SU-DHL-6 (cell line): ENCODE data around the gene DYNLL2.

Experiments used
- EZH2phosphoT487 ChIP-seq: fragments of 200-600 bp; sonication (generic), shearing (Covaris generic); conservative IDR thresholded peaks from 2 replicates; pipeline ENCODE4 v1.6.1; 2018; ENCODE audit warnings: mild to moderate bottlenecking, antibody characterized with exemption, low read length, moderate library complexity, mixed read lengths
- TF ChIP-seq, protein P1 (sequence below): fragments of 200-600 bp; sonication (generic); IDR thresholded peaks from one replicate; pipeline ENCODE4 v1.5.1; 2017; ENCODE audit warnings: antibody characterized with exemption, mild to moderate bottlenecking, low read length, moderate library complexity; ENCODE audit not compliant: insufficient read depth, poor library complexity, severe bottlenecking

DNA sequence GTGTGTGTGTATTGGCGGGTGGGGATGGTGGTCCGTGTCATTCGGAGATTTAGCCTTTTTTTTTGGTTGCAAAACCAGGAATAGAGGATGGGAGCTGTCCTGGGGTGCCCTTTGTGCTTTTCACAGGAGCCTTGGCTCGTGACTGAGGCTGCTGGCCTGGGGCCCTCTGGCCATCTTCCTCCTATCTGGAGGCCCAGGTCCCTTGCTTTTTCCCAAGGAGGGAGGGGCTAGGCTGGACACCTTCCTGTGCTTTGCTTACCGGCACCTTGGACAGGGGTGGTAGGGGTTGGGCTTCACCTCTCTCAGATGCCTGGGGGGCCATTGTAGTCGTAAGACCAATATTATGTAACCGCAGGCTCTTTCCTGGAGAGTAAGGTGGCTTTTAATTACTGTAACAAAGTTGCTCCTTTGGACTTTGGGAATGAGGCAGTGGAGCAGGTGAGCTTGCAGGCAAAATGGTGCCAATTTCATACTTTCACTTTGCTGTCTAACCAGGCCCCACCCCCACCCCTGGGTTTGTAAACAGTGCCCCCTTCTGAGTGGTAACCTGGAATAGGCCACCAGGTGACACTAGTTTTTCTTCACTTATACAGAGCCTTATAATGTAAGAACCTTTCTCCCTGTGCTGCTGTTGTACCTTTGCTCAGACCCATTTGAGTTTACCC lies 1.2 kb downstream of the DYNLL2 start:
- TF ChIP-seq, protein P1, sequence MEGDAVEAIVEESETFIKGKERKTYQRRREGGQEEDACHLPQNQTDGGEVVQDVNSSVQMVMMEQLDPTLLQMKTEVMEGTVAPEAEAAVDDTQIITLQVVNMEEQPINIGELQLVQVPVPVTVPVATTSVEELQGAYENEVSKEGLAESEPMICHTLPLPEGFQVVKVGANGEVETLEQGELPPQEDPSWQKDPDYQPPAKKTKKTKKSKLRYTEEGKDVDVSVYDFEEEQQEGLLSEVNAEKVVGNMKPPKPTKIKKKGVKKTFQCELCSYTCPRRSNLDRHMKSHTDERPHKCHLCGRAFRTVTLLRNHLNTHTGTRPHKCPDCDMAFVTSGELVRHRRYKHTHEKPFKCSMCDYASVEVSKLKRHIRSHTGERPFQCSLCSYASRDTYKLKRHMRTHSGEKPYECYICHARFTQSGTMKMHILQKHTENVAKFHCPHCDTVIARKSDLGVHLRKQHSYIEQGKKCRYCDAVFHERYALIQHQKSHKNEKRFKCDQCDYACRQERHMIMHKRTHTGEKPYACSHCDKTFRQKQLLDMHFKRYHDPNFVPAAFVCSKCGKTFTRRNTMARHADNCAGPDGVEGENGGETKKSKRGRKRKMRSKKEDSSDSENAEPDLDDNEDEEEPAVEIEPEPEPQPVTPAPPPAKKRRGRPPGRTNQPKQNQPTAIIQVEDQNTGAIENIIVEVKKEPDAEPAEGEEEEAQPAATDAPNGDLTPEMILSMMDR, result peak; percentile 51
- no peak for TF ChIP-seq EZH2phosphoT487
